SJCRH30 (cell line): ENCODE results near the gene ZNF593. TPM values are rescaled to one million over a fixed set of nuclear protein-coding genes. Genes with fewer than 3 reads are reported as not detected.
A peak's percentile ranks its signal among the peaks of the same experiment; 100 is the strongest.

Experiments used
- DNase-seq, 2 experiments: peaks; one replicate each; pipeline ENCODE4 v3.0.0-alpha.2; 2015 to 2020
- H3K27ac ChIP-seq: fragments of 250-450 bp; sonication (Bioruptor Pico); 2 replicates; pipeline ENCODE4 v1.5.1; 2020; ENCODE audit warnings: mild to moderate bottlenecking, moderate library complexity
- H3K27me3 ChIP-seq: fragments of 250-450 bp; sonication (Bioruptor Pico); 2 replicates; pipeline ENCODE4 v1.5.1; 2020; ENCODE audit warnings: mild to moderate bottlenecking, moderate library complexity
- H3K36me3 ChIP-seq: fragments of 250-450 bp; sonication (Bioruptor Pico); 2 replicates; pipeline ENCODE4 v1.5.1; 2020; ENCODE audit warnings: mild to moderate bottlenecking, moderate library complexity
- H3K4me1 ChIP-seq: fragments of 250-450 bp; sonication (Bioruptor Pico); 2 replicates; pipeline ENCODE4 v1.5.1; 2020; ENCODE audit warnings: mild to moderate bottlenecking, moderate library complexity
- H3K4me3 ChIP-seq: fragments of 250-450 bp; sonication (Bioruptor Pico); 2 replicates; pipeline ENCODE4 v1.5.1; 2020; ENCODE audit warnings: mild to moderate bottlenecking, moderate library complexity
- H3K9me3 ChIP-seq: fragments of 250-450 bp; sonication (Bioruptor Pico); replicated peaks from 2 replicates; pipeline ENCODE4 v1.5.1; 2020; ENCODE audit warnings: mild to moderate bottlenecking, moderate library complexity
- total RNA-seq: library from RNA; depleted of rRNA; stranded (reverse); fragments of >200 nt; shearing (Covaris generic); gene quantifications from 2 replicates; pipeline ENCODE4 v1.2.3, GENCODE V29; 2014

ZNF593 gene
- total RNA-seq, 1 experiment from 2014 or later: 27.4 TPM

DNA sequence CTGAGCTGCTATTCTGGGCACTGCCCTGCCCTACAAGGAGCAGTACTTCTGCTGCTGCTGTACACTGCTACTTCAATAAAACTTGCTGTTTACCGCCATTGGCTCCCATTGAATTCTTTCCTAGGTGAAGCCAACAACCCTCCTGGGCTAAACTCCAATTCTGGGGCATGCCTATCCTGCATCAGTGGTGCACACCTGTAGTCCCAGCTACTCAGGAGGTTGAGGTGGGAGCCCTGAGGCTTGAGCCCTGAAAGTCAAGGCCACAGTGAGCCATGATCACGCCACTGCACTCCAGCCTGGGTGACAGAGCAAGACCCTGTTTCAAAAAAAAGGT lies 36.9 kb upstream of the ZNF593 start:
- H3K9me3 ChIP-seq: no peaks in the 10 kb centered on the region
- no peaks in the 10 kb centered on the region for H3K4me1 ChIP-seq
- H3K36me3 ChIP-seq: no peaks in the 10 kb centered on the region
- no peak overlapping the region for H3K4me3 ChIP-seq
- peaks cover 15% of the 10 kb centered on the region for H3K27me3 ChIP-seq
- H3K27ac ChIP-seq: no peak overlapping the region
- no peak for DNase-seq

- Histone ChIP-seq H3K4me3 (no peak overlapping the region), H3K27me3 (peaks cover 11% of the 10 kb centered on the region; the same call in 1 of the 2 replicates), H3K27ac (no peak overlapping the region), H3K4me1 (no peaks in the 10 kb centered on the region), H3K36me3 (no peaks in the 10 kb centered on the region), H3K9me3 (no peaks in the 10 kb centered on the region)
- no peak for DNase-seq
These were observed 35.2 kb upstream of the ZNF593 start for GRCh38 chr1:26134466-26134865.

DNA sequence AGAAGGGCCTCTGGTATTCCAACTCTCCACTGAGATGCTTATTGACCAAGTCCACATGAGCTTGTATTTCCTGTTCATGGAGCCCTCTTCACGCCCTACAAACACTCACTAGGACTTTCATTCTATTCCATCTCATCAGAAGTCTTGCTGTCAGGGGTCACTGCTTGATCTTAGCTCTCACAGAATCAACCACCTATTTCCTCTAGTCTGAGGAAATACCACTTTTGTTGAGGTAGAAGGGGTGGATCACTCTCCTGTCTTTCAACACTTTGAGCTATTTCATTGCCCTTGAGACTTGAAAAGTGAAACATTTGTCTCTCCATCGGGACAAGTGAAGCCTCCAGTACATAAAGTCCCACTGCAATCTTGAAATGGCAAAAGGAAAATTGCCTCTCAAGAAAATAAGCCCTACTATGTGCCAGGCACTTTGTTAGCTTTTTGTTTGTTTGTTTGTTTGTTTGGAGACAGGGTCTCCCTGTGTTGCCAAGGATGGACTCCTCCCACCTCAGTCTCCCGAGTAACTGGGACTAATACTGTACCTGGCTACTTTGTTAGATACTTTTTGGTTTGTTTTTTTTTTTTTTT lies 30.6 kb upstream of the ZNF593 start:
- no peak overlapping the region for H3K27ac ChIP-seq
- H3K4me3 ChIP-seq: no peak overlapping the region
- no peaks in the 10 kb centered on the region for H3K27me3 ChIP-seq
- H3K36me3 ChIP-seq: no peaks in the 10 kb centered on the region
- H3K9me3 ChIP-seq: no peaks in the 10 kb centered on the region
- H3K4me1 ChIP-seq: no peaks in the 10 kb centered on the region
- DNase-seq: no peak

GRCh38 chr1:26142159-26142558 lies 27.5 kb upstream of the ZNF593 start:
- no peak overlapping the region for H3K4me3 ChIP-seq
- no peaks in the 10 kb centered on the region for H3K4me1 ChIP-seq
- no peaks in the 10 kb centered on the region for H3K36me3 ChIP-seq
- no peaks in the 10 kb centered on the region for H3K9me3 ChIP-seq
- H3K27ac ChIP-seq: no peak overlapping the region
- DNase-seq: no peak
- H3K27me3 ChIP-seq: no peaks in the 10 kb centered on the region

DNA sequence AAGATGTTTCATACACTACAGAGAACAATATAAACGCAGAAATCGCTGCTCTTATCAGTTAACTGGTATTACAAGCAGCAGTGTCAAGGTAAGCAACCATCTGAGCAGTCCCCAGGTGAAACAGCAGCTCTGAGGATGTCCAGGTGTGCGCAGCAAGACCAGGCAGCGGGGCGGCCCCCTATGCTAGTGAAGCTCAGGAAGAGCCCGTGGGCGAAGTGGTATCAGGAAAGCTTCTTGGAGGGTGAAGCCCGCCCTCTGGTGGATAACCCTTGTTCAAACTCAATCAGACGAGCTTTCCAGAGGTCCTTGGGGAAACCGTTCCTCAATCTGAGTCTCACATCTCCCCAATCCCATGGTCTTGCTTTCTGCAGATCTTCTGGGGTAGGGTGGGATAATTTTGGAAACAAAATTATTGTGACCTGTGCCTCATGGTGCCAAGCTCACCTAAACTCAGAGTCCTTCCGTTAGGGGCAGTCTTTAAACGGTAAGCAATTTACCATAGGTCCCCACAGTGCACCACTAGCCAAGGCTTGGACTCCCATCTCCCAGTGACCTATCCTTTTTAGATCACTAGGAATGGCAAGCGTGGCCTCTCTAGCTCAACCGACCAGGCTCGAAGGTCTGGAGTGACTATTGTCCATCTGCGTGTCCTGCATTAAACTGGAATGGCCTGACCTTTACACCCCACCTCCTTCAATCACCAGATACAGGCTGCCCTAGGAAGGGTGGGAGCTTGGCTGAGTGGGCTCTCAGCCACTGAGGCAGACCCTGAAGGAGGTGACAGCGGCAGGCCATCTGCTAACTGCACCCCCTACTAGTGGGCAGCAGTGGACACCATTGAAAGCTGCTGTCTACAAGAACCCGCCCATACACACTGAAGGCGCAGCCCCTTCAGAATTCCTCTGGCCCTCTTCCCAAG lies 24.4 kb upstream of the ZNF593 start:
- H3K4me3 ChIP-seq: no peak overlapping the region
- H3K36me3 ChIP-seq: no peaks in the 10 kb centered on the region
- peak; percentile 74 to 93 for DNase-seq
- H3K27me3 ChIP-seq: no peaks in the 10 kb centered on the region
- H3K9me3 ChIP-seq: no peaks in the 10 kb centered on the region
- peaks cover 8% of the 10 kb centered on the region for H3K4me1 ChIP-seq
- H3K27ac ChIP-seq: no peak overlapping the region

- no peak for DNase-seq
- H3K27me3 ChIP-seq: 0 out of 2 replicates have a peak, but pooled peaks cover 6% of the 10 kb centered on the region
- no peaks in the 10 kb centered on the region for H3K36me3 ChIP-seq
- H3K4me3 ChIP-seq: no peak overlapping the region
- peaks cover 8% of the 10 kb centered on the region for H3K4me1 ChIP-seq
- no peak overlapping the region for H3K27ac ChIP-seq
- H3K9me3 ChIP-seq: no peaks in the 10 kb centered on the region
These were observed 23.8 kb upstream of the ZNF593 start for GRCh38 chr1:26145960-26146294.

- H3K36me3 ChIP-seq: no peaks in the 10 kb centered on the region
- H3K27ac ChIP-seq: no peak overlapping the region
- H3K9me3 ChIP-seq: no peaks in the 10 kb centered on the region
- H3K4me3 ChIP-seq: no peak overlapping the region
- H3K27me3 ChIP-seq: peaks cover 17% of the 10 kb centered on the region
- H3K4me1 ChIP-seq: peaks cover 8% of the 10 kb centered on the region
- DNase-seq: peak in 1 of 2 experiments; percentile 43
These were observed 20.8 kb upstream of the ZNF593 start for GRCh38 chr1:26148887-26149286.

- H3K36me3 ChIP-seq: no peaks in the 10 kb centered on the region
- H3K9me3 ChIP-seq: no peaks in the 10 kb centered on the region
- H3K27ac ChIP-seq: no peak overlapping the region
- peaks cover 45% of the 10 kb centered on the region for H3K27me3 ChIP-seq
- H3K4me1 ChIP-seq: peaks cover 24% of the 10 kb centered on the region
- no peak for DNase-seq
- H3K4me3 ChIP-seq: no peak overlapping the region
These were observed 15.7 kb upstream of the ZNF593 start for GRCh38 chr1:26153966-26154532.

DNA sequence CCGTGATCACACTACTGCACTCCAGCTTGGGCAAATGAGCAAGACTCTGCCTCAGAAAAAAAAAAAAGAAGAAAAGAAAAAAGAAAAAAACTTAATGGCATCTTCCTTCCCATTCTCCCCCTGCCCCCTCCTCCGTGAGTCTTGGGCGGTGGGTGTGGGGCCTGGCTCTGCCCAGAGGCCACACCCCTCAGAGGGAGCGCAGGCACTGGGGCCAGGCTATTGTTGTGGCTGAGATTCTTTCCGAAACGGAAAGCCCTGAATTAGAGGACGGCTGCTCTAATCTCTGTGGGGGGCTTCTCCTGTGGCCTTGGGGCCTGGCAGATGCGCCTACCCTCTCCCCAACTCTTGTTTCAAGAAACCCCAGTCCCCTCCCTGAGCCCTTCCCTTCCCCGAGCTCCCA lies 15.0 kb upstream of the ZNF593 start:
- peaks cover 52% of the 10 kb centered on the region for H3K27me3 ChIP-seq
- no peaks in the 10 kb centered on the region for H3K36me3 ChIP-seq
- H3K4me1 ChIP-seq: peaks cover 22% of the 10 kb centered on the region
- H3K9me3 ChIP-seq: no peaks in the 10 kb centered on the region
- DNase-seq: no peak
- H3K4me3 ChIP-seq: no peak overlapping the region
- no peak overlapping the region for H3K27ac ChIP-seq

- Histone ChIP-seq H3K27me3 (peaks cover 49% of the 10 kb centered on the region), H3K9me3 (no peaks in the 10 kb centered on the region), H3K36me3 (no peaks in the 10 kb centered on the region), H3K4me3 (peak overlapping the region; percentile 7), H3K27ac (no peak overlapping the region), H3K4me1 (peaks cover 22% of the 10 kb centered on the region)
- peak in 1 of 2 experiments; percentile 44 for DNase-seq
These were observed 14.1 kb upstream of the ZNF593 start for GRCh38 chr1:26155370-26156284.

DNA sequence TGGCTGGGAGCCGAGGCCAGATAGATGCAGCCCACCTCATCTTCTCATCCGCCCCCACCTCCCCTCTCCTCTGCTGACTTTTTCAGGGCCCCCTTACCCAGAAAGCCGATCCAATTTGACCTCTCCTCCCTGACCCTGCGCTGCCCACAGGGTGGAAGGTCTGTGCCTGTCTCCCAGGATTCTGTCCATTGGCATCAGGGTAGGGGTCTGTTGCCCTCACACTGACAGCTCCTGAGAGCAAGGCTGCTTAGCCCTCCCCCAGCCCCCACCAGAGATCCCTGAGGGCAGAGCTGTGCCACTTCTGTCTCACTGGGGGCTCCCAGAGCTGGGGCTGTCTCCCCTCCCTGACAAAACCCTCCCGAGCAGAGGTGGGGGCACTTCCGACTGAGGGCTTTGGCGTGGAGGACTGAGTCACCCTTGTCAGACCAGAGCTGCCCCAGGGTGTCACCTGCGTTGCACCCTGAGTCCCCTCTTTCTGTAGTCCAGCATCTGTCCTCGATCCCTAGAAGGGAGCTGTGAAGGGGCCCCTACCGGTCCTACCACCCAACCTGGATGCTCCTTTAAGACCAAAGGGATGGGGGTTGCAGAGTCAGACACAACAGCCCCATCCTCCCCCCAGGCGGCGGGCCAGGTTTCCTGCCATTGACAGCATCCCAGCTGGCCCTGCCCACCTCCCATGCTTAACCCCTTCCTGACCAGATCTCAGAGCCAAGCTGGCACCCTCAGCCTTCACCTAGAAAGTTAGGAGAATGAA lies 13.2 kb upstream of the ZNF593 start:
- Histone ChIP-seq H3K4me3 (peak overlapping the region; percentile 7), H3K27me3 (peaks cover 43% of the 10 kb centered on the region), H3K27ac (no peak overlapping the region), H3K9me3 (no peaks in the 10 kb centered on the region), H3K36me3 (no peaks in the 10 kb centered on the region), H3K4me1 (peaks cover 22% of the 10 kb centered on the region)
- DNase-seq: peak; percentile 49 to 60

- DNase-seq: no peak
- no peaks in the 10 kb centered on the region for H3K9me3 ChIP-seq
- peaks cover 22% of the 10 kb centered on the region for H3K4me1 ChIP-seq
- no peak overlapping the region for H3K27ac ChIP-seq
- H3K36me3 ChIP-seq: no peaks in the 10 kb centered on the region
- no peak overlapping the region for H3K4me3 ChIP-seq
- peaks cover 43% of the 10 kb centered on the region for H3K27me3 ChIP-seq
These were observed 11.3 kb upstream of the ZNF593 start for GRCh38 chr1:26158271-26158907.

DNA sequence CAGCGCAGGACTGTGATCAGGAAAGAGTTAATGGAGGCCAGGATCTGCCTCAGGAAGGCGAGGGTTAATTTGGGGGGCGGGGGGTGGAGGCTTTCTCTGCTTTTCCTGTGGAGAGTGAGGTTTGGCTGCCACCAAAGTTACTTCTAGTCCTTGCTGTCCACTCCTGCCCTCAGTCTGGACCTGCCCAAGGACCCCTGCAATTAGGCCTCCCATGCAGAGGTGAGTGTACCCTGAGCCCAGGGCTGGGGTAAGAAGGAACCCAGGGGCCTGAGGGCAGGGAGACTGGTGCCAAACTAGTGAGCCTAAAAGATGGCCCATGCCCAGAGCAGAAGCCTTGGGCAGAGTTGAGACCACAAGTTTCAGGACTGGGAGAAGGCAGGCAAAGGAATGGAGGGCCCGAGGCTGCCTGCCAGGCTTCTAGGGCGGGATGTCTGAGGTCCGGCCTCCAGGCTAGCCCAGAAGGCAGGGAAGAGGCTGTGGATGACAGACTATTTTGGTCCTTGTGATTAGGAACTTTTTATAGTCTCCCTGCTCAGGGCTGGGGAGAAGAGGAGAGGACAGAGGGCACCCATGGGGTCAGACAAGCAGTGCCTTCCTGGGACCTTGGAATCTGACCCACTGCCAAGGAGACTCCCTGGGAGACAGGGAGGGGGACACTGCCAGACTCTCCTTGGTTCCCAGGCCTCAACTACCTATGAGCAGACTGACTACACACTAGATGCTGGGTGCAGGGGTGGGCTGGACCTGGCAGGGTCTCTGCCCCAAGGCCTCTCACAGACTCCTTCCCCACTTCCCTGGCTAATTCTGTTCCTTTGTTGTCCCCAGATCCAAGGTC lies 10.6 kb upstream of the ZNF593 start, which contains the start of gene FAM110D:
FAM110D (plus strand) TSS at position 172 of the 835 bp plus-strand sequence. CDS start 2,213 bp downstream, outside the sequence.
- H3K27ac ChIP-seq: no peak within 1 kb of the TSS
- DNase-seq: no peak

More for the DNA sequence above, 10.6 kb upstream of the ZNF593 start, which contains the start of gene FAM110D:
- H3K36me3 ChIP-seq: no peaks in the 10 kb centered on the region
- no peak within 1 kb of the TSS for H3K4me3 ChIP-seq
- peaks cover 43% of the 10 kb centered on the region for H3K27me3 ChIP-seq
- H3K9me3 ChIP-seq: no peaks in the 10 kb centered on the region
- peaks cover 22% of the 10 kb centered on the region for H3K4me1 ChIP-seq
